Measurements from ENCODE around the gene SORCS2.

DNA sequence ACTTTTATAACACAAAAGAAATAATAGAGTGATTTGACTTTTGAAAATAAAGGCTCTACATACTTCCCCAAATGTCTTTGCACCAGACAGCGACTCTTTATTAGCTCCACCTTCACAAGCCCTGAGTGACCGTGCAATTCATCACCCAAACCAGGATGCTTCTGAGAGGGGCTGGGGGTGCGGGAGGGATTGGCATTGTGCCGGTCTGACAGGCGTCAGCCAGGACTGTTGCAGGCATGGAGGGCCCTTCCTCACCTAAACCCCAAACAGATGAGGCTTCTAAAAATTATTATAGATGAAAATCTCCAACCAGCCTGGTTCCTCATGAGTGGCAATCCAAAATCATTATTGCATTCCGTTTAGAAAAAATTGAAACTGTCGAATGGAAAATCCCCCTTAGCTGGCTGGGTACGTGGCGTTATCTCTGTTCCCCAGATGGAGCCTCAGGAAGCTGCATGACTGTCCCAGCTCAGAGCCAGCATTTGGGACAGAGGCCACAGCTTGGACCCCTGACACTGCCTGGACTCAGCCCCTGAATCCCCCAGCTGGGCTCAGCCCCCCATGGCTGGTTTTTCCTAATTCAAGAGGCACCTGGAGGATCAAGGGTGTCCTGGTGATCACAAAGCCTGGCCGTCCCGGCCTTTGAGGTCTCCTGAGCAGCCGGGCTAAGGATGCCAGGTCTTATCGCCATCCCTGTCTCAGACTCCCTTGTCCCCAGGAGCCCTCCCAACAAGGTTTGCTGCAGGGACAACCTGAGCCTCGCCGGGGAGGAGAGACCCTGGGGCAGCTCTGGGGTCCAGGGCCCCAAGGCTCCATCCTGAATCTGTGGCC lies 60.4 kb downstream of the SORCS2 start:
- TF ChIP-seq EP300 (IDR thresholded peaks at IDR 0.05; ENCODE audit: borderline replicate concordance), result no peak
- TF ChIP-seq YY1 (IDR thresholded peaks at IDR 0.05; ENCODE audit: low read depth), result no peak
- TF ChIP-seq MAX (IDR thresholded peaks at IDR 0.05), result no peak
- TF ChIP-seq, protein P1, sequence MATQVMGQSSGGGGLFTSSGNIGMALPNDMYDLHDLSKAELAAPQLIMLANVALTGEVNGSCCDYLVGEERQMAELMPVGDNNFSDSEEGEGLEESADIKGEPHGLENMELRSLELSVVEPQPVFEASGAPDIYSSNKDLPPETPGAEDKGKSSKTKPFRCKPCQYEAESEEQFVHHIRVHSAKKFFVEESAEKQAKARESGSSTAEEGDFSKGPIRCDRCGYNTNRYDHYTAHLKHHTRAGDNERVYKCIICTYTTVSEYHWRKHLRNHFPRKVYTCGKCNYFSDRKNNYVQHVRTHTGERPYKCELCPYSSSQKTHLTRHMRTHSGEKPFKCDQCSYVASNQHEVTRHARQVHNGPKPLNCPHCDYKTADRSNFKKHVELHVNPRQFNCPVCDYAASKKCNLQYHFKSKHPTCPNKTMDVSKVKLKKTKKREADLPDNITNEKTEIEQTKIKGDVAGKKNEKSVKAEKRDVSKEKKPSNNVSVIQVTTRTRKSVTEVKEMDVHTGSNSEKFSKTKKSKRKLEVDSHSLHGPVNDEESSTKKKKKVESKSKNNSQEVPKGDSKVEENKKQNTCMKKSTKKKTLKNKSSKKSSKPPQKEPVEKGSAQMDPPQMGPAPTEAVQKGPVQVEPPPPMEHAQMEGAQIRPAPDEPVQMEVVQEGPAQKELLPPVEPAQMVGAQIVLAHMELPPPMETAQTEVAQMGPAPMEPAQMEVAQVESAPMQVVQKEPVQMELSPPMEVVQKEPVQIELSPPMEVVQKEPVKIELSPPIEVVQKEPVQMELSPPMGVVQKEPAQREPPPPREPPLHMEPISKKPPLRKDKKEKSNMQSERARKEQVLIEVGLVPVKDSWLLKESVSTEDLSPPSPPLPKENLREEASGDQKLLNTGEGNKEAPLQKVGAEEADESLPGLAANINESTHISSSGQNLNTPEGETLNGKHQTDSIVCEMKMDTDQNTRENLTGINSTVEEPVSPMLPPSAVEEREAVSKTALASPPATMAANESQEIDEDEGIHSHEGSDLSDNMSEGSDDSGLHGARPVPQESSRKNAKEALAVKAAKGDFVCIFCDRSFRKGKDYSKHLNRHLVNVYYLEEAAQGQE (IDR thresholded peaks at IDR 0.05; ENCODE audit: low read depth), result no peak
- TF ChIP-seq CEBPB (IDR thresholded peaks at IDR 0.05), result no peak
- no peak for TF ChIP-seq TCF12 (IDR thresholded peaks at IDR 0.05; ENCODE audit: low read depth)
- TF ChIP-seq EGR1 (IDR thresholded peaks at IDR 0.05), result no peak
- TF ChIP-seq RAD21 (IDR thresholded peaks at IDR 0.05; ENCODE audit: low read depth), result no peak
- no peak for TF ChIP-seq USF1 (IDR thresholded peaks at IDR 0.05)
- no peak for TF ChIP-seq TAF1 (IDR thresholded peaks at IDR 0.05; ENCODE audit: low read depth)
- no peak for TF ChIP-seq NFIC (IDR thresholded peaks at IDR 0.05)
- no peak for TF ChIP-seq CREB1 (IDR thresholded peaks at IDR 0.05; ENCODE audit: low read depth)
- TF ChIP-seq ZBTB7A (IDR thresholded peaks at IDR 0.05; ENCODE audit: low read depth), result no peak

Data from Ishikawa (cell line).